GM20000 (cell line): ENCODE measurements around the gene CSF3R.
"Not testable (repeated sequence)": the region's sequence is repeated elsewhere in the genome, so short reads cannot be mapped to it uniquely, and the experiment has no call there.

Source experiments
- DNase-seq: peaks from one replicate; pipeline ENCODE4 v3.0.0; 2012; ENCODE audit warnings: low spot score
- TF ChIP-seq, protein P1 (sequence below): IDR thresholded peaks from 2 replicates; pipeline ENCODE4 v1.5.1; 2012; ENCODE audit warnings: mild to moderate bottlenecking, control low read depth; ENCODE audit errors: extremely low read depth, missing control alignments

CSF3R gene

GRCh38 chr1:36511804-36512798 lies 29.4 kb upstream of the CSF3R start:
- TF ChIP-seq, protein P1, sequence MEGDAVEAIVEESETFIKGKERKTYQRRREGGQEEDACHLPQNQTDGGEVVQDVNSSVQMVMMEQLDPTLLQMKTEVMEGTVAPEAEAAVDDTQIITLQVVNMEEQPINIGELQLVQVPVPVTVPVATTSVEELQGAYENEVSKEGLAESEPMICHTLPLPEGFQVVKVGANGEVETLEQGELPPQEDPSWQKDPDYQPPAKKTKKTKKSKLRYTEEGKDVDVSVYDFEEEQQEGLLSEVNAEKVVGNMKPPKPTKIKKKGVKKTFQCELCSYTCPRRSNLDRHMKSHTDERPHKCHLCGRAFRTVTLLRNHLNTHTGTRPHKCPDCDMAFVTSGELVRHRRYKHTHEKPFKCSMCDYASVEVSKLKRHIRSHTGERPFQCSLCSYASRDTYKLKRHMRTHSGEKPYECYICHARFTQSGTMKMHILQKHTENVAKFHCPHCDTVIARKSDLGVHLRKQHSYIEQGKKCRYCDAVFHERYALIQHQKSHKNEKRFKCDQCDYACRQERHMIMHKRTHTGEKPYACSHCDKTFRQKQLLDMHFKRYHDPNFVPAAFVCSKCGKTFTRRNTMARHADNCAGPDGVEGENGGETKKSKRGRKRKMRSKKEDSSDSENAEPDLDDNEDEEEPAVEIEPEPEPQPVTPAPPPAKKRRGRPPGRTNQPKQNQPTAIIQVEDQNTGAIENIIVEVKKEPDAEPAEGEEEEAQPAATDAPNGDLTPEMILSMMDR: no peak

GRCh38 chr1:36511220-36511619 lies 28.5 kb upstream of the CSF3R start:
- DNase-seq: not testable (repeated sequence)

More at GRCh38 chr1:36511804-36512798, 29.4 kb upstream of the CSF3R start:
- DNase-seq: no peak

DNA sequence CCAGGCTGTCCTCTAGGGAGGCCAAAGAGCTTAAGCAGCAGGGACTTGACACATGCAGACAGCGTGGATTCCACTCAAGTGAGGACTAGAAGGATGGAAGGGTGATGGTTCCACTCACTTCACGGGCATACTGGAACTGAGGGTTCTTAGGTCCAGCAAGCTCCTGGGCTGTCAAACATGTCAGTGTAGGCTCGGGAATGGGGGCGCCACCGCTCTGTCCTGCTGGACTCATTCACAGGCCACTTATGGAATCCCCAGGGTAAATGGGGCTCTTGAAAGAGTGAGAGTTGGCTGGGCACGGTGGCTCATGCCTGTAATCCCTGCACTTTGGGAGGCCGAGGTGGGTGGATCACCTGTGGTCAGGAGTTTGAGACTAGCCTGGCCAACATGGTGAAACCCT lies 27.7 kb upstream of the CSF3R start:
- DNase-seq: no peak
- TF ChIP-seq, protein P1: no peak

DNA sequence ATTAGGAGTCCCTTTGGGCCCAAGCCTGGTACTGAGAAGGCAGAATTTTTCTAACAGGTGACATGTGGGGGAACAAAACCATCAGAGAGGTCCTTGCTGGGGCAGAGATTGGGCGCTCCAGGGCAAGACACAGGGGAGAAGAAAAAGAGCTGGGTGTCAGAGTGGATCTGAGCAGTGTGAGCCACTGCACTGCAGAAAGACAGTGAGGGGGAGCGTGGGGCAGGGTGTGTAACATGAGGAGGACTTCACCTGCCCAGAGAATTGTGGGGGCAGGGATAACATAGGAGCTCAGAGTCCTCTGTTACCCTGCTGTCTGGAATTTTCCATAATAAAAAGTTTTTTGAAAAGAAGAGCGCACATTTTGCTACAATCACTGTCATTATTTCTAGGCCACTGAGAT lies 25.5 kb upstream of the CSF3R start:
- TF ChIP-seq, protein P1: no peak

DNA sequence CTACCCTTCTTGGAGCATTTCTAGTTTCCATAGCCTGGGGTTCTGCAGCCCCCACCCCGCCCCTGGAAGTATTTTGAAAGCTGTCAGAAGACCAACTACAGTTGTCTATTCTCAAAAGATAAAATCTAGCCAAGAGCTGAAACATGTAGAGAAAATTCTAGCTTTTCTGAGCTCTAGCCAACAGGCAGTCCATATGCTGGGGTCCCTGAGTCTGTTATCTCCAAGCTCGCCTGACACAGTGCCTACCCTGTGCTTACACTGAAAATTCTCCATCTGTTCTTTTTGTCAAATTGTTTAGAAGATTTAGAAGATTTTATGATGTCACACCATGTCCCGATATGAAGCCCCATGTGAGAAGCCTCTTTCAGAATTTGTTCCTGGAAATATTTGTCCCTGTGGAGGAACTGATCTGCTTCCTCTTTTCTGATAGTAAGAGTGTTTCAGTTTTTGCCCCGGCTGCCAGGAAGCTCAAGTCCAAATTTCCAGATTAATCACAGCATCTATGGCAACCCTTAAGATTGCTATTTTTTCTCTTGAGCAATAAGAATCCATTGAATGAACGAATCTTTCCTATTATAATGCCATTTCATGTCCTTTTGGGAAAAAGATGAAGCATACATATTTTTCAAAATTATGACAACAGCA lies 23.7 kb upstream of the CSF3R start:
- DNase-seq: no peak
- TF ChIP-seq, protein P1: no peak

More for the DNA sequence above, 25.5 kb upstream of the CSF3R start:
- no peak for DNase-seq

DNA sequence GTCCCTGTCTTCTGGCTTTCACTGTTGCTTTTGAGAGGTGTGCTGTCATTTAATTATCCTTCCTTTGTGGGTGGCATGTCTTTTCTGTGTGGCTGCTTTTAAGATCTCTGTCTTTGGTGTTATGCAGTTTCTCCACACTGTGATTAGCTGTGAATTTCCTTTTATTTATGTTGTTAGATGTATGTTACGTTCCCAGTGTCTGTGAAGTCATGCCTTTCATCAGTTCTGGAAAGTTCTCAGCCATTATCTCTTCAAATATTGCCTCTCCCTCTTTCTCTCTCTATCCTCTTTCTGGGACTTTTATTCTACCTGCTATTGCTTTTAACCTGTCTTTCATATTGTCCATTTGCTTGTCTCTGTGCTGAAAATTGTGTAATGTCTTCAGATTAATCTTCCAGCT lies 21.0 kb upstream of the CSF3R start:
- DNase-seq: no peak
- TF ChIP-seq, protein P1: no peak

DNA sequence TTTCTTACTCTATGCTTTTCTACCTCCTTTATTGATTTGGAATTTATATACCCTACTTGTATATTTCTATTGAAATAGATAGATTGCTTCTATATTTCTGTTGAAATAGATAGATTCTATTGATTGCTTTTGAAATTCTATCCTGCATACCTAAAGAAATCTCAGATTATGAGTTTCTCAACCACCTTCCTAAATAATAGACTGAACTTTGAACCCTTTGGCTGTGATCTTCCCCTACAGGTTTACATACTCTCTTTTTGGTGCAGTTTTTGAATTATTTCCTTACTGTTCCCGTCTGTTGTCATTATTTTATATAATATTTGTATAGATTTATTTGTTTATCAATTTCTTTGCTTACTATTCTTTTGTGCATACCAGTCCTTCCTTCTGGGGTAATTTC lies 20.4 kb upstream of the CSF3R start:
- TF ChIP-seq, protein P1: no peak

More for the DNA sequence above, 20.4 kb upstream of the CSF3R start:
- no peak for DNase-seq
